Astrocyte of the spinal cord (primary cell): ENCODE measurements around the gene ITGA6.

Experiments used
- DNase-seq: peaks from one replicate; pipeline ENCODE4 v3.0.0; 2011; ENCODE audit warnings: low read depth, low spot score
- H3K4me3 ChIP-seq: 2 replicates; pipeline ENCODE4 v1.5.1; 2011; ENCODE audit warnings: low read depth, mild to moderate bottlenecking, low read length, moderate library complexity
- in situ Hi-C: cut with HindIII; loops from 2 replicates; pipeline ENCODE4 v1.10.0; 2017; ENCODE audit warnings: low sequenced_read_pairs
- TF ChIP-seq, protein P1 (sequence below): IDR thresholded peaks from 2 replicates; pipeline ENCODE4 v1.5.1; 2012; ENCODE audit warnings: low read depth, mild to moderate bottlenecking, low read length, inconsistent platforms

The ITGA6 gene

DNA sequence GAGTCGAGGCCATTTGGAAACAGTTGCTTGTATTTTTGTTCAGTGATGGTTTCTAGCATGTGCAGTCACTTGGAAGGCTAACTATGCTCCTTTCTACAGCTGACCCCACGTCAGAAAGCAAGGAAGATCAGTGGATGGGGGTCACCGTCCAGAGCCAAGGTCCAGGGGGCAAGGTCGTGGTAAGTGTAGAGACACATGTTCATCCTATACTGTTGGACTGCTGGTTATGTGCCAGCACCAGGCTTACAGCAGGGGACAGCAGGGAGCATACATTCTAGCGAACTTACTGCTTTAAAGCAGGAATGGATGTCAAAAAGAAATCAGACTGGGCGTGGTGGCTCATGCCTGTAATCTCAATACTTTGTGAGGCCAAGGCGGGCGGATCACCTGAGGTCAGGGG, 40.0 kb downstream of the ITGA6 start:
- TF ChIP-seq, protein P1, sequence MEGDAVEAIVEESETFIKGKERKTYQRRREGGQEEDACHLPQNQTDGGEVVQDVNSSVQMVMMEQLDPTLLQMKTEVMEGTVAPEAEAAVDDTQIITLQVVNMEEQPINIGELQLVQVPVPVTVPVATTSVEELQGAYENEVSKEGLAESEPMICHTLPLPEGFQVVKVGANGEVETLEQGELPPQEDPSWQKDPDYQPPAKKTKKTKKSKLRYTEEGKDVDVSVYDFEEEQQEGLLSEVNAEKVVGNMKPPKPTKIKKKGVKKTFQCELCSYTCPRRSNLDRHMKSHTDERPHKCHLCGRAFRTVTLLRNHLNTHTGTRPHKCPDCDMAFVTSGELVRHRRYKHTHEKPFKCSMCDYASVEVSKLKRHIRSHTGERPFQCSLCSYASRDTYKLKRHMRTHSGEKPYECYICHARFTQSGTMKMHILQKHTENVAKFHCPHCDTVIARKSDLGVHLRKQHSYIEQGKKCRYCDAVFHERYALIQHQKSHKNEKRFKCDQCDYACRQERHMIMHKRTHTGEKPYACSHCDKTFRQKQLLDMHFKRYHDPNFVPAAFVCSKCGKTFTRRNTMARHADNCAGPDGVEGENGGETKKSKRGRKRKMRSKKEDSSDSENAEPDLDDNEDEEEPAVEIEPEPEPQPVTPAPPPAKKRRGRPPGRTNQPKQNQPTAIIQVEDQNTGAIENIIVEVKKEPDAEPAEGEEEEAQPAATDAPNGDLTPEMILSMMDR = peak; percentile 40
- DNase-seq = no peak
- in situ Hi-C loops = no loop called here
- H3K4me3 ChIP-seq = no peak overlapping the region

DNA sequence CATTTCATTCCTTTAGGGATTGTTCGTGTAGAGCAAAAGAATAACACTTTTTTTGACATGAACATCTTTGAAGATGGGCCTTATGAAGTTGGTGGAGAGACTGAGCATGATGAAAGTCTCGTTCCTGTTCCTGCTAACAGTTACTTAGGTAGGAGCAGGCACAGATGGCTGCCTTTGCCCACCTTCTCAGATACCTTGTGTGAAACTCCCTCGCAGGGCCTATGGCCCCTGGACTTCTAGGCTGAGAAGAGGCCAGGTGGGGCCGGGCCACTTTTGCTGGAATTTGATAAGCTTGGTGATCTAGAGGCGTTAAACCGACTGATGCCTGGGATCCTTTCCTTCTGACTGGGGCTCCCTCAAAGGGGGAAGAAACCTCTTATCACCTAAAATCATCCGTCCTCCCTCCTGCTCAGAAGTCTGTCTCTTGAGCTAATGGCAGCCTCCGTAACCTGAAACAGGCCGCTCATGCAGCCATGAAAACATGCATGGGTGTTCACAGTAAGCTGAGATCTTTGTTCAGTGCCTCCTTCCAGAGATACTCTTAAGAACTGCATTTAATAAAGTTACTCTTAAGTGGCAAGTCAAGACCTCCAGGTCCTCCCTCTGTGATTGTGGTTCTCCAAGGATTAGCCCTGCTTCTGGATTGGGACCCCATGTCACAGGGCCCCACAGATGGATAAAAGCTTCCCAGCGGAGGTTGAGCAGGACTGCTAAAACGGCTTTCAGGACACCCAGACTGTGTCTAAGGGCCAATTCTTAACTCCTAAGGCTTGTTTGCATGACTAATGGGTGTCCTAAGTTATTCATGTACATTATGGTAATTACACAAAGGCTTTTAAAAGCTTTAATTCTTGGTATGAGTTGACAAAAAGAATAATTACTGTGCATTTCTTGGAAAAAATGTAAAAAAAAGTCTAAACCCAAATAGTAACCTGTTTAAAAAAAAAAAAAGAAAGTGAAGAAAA, 43.9 kb downstream of the ITGA6 start:
- TF ChIP-seq, protein P1 = no peak
- DNase-seq = no peak
- no peak overlapping the region for H3K4me3 ChIP-seq
- in situ Hi-C loops = no loop called here

DNA sequence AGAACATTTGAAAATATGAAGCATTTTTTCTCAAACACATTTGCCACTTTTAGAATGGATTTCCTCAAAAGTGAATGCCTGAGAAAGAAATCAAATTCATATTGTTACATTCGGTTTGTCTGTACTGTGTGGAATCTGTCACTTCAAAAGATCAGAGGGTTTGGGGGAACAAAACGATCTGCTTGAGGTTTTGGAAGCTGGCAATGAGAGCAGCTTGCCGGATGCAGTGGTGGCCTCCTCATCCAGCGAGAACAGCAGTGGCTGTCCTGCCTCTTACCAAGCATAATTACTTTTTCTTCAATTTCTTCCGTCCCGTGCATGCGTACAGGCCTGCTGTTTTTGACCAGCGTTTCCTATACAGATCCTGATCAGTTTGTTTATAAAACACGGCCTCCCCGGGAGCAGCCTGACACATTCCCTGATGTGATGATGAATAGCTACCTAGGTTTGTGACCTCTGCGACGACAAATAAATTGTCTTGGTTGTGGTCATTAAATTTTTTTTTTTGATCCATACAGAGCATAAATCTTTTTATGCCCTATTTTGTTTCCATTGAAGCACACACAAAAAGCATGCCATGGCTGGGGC, 45.2 kb downstream of the ITGA6 start:
- no peak for DNase-seq
- H3K4me3 ChIP-seq = no peak overlapping the region
- TF ChIP-seq, protein P1 = no peak
- in situ Hi-C loops = no loop called here

DNA sequence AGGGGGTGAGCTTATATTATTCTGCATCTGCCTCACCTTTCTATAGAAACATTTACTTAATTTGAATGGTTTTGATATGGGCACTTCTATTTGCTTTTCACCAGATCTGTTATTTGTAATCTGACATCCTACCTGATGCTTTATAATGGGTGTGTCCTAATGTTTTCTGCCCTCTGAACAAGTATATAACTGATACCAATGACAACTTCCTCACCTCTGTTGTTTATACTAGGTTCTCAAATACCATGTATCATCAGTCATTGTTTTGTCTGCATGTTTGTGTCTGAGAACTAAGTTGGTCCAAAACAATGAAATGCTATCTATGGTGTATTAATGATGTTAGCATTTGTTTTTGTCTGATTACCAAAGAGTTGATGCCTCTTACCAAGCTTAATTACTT, 45.8 kb downstream of the ITGA6 start:
- no peak overlapping the region for H3K4me3 ChIP-seq
- in situ Hi-C loops = no loop called here
- DNase-seq = no peak
- TF ChIP-seq, protein P1 = no peak

DNA sequence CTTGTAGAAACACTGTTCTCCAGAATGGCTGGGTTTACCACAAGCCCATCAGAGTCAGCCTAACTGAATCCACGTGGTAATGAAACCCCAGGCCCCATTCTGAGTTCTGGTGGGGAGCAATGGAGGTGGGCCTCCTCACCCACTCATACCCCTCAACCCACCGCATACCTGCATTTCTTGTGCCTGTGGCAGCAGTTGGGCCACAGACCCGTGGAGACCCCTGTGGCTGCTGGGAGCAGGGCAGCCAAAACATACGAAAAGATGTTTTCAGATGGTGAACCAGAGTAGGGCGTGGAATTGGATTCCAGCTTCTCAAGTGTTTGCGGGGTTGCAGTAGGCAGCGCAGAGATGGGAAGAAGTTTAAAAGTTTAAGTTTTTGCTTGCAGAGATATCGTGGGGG, 51.0 kb downstream of the ITGA6 start:
- in situ Hi-C loops = no loop called here

More for the DNA sequence above, 51.0 kb downstream of the ITGA6 start:
- no peak overlapping the region for H3K4me3 ChIP-seq
- DNase-seq = no peak
- TF ChIP-seq, protein P1 = no peak
